Measurements from ENCODE around the gene PRCC.

PRCC gene

DNA sequence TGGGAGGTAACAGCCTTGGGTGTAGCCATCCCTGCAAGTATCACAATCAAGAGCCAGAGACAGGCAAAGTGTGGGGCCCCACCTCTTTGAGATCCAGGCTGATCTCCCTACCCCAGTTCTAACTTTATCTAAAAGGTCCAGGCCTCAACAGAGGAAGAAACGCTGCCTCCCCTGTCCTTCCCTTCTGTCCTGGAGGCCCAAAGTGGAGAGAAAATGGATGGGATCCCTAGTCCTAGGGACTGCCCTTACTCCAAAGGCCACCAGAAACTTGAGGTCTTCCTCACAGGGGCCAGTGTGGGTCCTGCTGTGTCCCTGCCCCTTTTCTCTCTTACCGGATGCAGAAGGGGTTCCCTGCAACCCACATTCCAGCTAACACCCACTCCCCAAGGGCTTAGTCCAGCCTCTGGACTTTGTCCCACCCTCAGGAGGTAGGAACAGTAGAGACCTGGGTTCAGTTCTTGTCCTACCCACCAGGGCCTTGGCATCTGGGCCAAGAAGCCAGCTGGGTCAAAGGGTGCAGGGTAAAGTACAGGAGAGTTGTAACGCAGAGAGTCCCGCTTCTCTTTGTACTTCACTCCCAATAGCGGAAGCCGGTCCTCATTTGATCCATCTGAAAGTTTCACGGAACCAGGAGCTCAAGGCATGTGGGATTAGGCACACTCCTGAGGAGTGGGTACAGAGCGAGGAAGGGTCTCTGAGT, 17.8 kb upstream of the PRCC start:
- H3K4me3 ChIP-seq (ENCODE audit: low read depth, low read length): peak overlapping the region; percentile 88
- TF ChIP-seq, protein P1, sequence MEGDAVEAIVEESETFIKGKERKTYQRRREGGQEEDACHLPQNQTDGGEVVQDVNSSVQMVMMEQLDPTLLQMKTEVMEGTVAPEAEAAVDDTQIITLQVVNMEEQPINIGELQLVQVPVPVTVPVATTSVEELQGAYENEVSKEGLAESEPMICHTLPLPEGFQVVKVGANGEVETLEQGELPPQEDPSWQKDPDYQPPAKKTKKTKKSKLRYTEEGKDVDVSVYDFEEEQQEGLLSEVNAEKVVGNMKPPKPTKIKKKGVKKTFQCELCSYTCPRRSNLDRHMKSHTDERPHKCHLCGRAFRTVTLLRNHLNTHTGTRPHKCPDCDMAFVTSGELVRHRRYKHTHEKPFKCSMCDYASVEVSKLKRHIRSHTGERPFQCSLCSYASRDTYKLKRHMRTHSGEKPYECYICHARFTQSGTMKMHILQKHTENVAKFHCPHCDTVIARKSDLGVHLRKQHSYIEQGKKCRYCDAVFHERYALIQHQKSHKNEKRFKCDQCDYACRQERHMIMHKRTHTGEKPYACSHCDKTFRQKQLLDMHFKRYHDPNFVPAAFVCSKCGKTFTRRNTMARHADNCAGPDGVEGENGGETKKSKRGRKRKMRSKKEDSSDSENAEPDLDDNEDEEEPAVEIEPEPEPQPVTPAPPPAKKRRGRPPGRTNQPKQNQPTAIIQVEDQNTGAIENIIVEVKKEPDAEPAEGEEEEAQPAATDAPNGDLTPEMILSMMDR (IDR thresholded peaks at IDR 0.05; ENCODE audit: low read depth, low read length): no peak

DNA sequence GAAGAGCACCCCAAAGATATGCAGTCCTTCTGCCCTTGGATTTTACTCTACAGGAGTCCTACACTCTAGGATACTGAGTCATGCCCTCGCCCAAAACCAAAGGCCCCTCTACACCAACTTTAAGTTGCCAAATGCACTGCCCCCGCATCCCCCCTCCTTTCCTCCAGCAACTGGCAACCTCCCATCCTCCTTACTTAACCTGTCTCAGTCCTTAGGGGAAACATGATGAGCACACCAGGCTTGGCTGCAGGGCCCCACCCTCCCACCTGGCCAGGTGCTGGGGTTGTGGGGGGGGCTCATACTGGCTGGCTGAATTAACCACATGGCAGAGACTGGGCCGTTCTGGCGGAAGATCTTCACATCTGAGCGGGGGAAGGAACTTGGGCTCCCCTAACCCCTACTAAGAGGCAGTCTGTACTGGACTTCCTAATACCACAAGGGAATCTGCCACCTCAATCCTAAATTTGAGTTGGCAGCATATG, 17.1 kb upstream of the PRCC start:
- peak overlapping the region; percentile 88 for H3K4me3 ChIP-seq (ENCODE audit: low read depth, low read length)
- TF ChIP-seq, protein P1 (IDR thresholded peaks at IDR 0.05; ENCODE audit: low read depth, low read length): no peak

DNA sequence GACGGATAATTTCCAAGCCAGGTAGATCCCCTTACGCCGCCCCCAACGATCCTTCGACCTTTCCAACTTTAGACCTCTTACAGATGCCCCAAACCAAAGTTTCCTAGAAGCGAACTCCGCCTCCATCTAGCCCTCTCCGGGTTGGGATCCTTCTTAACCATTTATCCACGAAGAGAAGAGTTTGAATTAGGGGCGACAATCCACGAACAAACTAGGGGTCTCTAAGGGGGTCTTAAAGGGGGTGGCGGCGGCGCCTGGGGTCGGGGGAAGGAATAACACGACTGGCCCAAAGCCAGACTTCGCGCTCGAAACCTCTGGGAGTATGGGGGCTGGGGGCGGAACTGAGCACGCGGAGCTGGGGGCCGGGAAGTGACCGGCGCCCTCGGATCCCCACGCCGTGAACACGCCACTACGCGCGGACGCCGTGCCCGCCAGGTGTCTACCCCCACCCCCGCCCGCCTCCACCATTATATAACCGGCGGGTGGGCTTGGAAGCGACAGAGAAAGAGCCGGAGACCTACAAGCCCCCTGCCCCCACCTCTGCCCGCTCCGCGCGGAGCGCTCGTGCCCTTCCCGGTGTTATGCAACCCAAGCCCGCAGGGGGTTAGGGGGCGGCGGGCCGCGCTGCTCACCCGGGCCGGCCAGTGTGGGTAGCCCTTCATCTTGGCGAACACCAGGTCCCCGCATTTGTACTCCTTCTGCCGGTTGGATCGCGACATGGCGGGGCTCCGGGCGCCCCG, 16.5 kb upstream of the PRCC start:
- peak overlapping the region; percentile 88 for H3K4me3 ChIP-seq (ENCODE audit: low read depth, low read length)
- TF ChIP-seq, protein P1 (IDR thresholded peaks at IDR 0.05; ENCODE audit: low read depth, low read length): no peak

DNA sequence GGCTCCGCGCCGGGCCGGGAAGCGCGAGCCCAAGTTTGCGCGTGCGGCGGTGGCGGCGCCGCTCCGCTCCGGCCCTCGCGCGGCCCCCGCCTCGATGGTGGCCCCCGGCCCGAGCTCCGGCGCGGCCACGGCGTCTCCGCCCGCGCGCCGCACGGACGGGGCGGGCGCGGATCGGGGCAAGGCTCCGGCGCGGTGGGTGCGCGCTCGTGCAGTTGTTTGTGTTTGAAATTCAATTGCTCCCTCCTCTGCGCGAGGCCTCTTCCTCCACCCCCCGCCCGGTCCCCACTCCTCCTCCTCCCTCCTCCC, 15.9 kb upstream of the PRCC start, which contains the start of gene HDGF:
Gene HDGF (minus strand): TSS at position 225 of the 306 bp plus-strand sequence. CDS start 246 bp downstream, outside the sequence.
- TF ChIP-seq, protein P1 (IDR thresholded peaks at IDR 0.05; ENCODE audit: low read depth, low read length): no peak
- peak within 1 kb of the TSS; percentile 88 for H3K4me3 ChIP-seq (ENCODE audit: low read depth, low read length)

DNA sequence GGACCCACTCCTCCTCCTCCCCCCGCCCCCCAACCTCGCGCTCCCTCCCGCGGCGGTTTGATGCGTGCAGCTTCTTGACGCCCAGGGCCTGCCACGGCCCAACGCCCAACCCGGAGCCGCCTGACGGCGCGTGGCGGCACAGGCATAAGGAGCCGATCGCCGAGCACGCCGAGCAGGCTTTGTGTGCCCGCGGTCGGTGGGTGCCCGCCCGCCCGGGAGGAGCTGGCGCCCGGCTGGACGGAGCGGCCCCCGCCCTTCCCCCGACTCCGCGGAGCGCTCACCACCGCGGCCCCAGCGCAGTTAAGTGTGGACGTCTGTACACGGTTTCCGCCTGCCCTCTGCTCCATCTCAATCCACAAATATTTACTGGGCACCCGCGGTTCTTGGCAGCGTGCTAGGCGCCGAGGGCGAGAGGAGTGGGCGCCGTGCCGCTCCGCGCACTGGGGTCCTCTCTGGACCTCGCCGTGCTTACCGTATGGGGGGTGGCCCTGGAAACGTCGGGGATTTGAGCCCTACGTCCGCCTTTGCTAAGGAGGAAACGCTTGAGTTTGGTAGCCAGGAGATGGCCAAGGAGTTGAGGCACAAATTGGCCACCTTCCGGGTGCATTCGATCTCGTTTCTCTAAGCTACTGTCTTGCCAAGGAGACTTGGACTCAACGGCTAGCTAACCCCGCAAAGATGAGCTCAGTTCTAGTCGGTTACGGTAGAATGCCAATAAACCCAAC, 15.4 kb upstream of the PRCC start:
- H3K4me3 ChIP-seq (ENCODE audit: low read depth, low read length): peak overlapping the region; percentile 88
- TF ChIP-seq, protein P1 (IDR thresholded peaks at IDR 0.05; ENCODE audit: low read depth, low read length): no peak

DNA sequence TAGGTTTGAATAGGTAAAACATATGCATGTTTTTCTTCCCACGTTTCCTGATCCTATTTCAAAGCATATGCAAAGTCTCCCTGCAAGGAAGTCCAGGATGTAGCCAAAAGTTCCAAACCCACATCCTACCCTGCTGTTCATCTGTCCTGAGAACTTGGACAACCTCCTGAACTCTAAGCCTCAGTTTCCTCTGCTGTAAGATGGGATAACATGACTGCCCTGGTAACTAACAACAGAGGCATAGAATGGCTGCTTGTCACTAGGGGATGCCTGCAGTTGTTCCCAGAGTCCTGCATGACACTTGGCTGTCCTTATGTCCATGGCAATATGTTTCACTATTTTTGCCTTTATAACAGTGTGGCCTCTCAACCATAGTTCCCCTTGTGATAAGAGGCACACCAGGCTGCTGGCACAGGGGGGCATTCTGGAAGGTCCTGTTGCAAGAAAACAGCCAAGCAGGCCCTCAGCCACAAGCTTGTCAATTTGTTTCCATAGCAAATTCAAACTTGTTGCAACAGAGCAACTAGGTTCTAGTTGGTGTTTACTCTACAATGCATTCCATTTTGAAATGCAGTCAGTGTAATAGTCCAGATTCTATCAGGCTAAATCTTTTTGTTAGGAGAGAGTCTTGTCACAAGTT, 14.4 kb upstream of the PRCC start:
- H3K4me3 ChIP-seq (ENCODE audit: low read depth, low read length): peak overlapping the region; percentile 88
- TF ChIP-seq, protein P1 (IDR thresholded peaks at IDR 0.05; ENCODE audit: low read depth, low read length): no peak

Measured in WI38 (cell line).